ENCODE results near the gene GRM7.

The GRM7 gene

GRCh38 chr3:7381741-7382140 is 520.8 kb downstream of the GRM7 start:
- no peak for DNase-seq (ENCODE audit: low spot score)
- H3K27ac ChIP-seq, result no peak overlapping the region
- TF ChIP-seq CTCF (IDR thresholded peaks at IDR 0.05), result no peak
- no peak overlapping the region for H3K4me3 ChIP-seq

- Histone ChIP-seq H3K27ac (no peak overlapping the region), H3K4me3 (no peak overlapping the region)
- TF ChIP-seq CTCF (IDR thresholded peaks at IDR 0.05), result no peak
- no peak for DNase-seq (ENCODE audit: low spot score)
Observed at GRCh38 chr3:7382293-7383010, 521.5 kb downstream of the GRM7 start.

GRCh38 chr3:7385635-7386034 is 524.7 kb downstream of the GRM7 start:
- TF ChIP-seq CTCF (IDR thresholded peaks at IDR 0.05), result no peak
- Histone ChIP-seq H3K27ac (no peak overlapping the region), H3K4me3 (no peak overlapping the region)
- no peak for DNase-seq (ENCODE audit: low spot score)

GRCh38 chr3:7388026-7388425 is 527.1 kb downstream of the GRM7 start:
- DNase-seq (ENCODE audit: low spot score), result no peak
- Histone ChIP-seq H3K4me3 (no peak overlapping the region), H3K27ac (no peak overlapping the region)
- no peak for TF ChIP-seq CTCF (IDR thresholded peaks at IDR 0.05)

GRCh38 chr3:7392206-7392605 is 531.3 kb downstream of the GRM7 start:
- no peak overlapping the region for H3K27ac ChIP-seq
- no peak for TF ChIP-seq CTCF (IDR thresholded peaks at IDR 0.05)
- no peak for DNase-seq (ENCODE audit: low spot score)
- no peak overlapping the region for H3K4me3 ChIP-seq

- no peak for TF ChIP-seq CTCF (IDR thresholded peaks at IDR 0.05)
Observed at GRCh38 chr3:7393944-7394605, 533.2 kb downstream of the GRM7 start.

GRCh38 chr3:7396534-7396933 is 535.6 kb downstream of the GRM7 start:
- H3K27ac ChIP-seq, result no peak overlapping the region
- DNase-seq (ENCODE audit: low spot score), result no peak
- no peak for TF ChIP-seq CTCF (IDR thresholded peaks at IDR 0.05)
- no peak overlapping the region for H3K4me3 ChIP-seq

More at GRCh38 chr3:7393944-7394605, 533.2 kb downstream of the GRM7 start:
- H3K27ac ChIP-seq, result no peak overlapping the region
- H3K4me3 ChIP-seq, result no peak overlapping the region
- no peak for DNase-seq (ENCODE audit: low spot score)
